GM06990 (cell line): Measurements from ENCODE around the gene OR2Y1.
"Not testable (repeated sequence)": the region's sequence is repeated elsewhere in the genome, so short reads cannot be mapped to it uniquely, and the experiment has no call there.

Experiments used
- DNase-seq: peaks from one replicate; pipeline ENCODE4 v3.0.0-alpha.2; 2011; ENCODE audit not compliant: insufficient read length; ENCODE audit errors: extremely low read depth
- H3K27me3 ChIP-seq: replicated peaks from 2 replicates; pipeline ENCODE4 v1.6.0; 2011; ENCODE audit warnings: low read length; ENCODE audit not compliant: control insufficient read depth, insufficient read depth
- H3K36me3 ChIP-seq: 2 replicates; pipeline ENCODE4 v1.5.1; 2011; ENCODE audit warnings: low read length; ENCODE audit not compliant: control insufficient read depth, insufficient read depth
- H3K4me3 ChIP-seq: replicated peaks from 2 replicates; pipeline ENCODE4 v1.5.1; 2011; ENCODE audit warnings: low read depth, mild to moderate bottlenecking, control low read depth, low read length
- TF ChIP-seq, protein P1 (sequence below): IDR thresholded peaks from 2 replicates; pipeline ENCODE4 v1.5.1; 2011; ENCODE audit warnings: low read length, control low read depth, mild to moderate bottlenecking, inconsistent platforms; ENCODE audit not compliant: insufficient read depth, poor library complexity, severe bottlenecking

The OR2Y1 gene

DNA sequence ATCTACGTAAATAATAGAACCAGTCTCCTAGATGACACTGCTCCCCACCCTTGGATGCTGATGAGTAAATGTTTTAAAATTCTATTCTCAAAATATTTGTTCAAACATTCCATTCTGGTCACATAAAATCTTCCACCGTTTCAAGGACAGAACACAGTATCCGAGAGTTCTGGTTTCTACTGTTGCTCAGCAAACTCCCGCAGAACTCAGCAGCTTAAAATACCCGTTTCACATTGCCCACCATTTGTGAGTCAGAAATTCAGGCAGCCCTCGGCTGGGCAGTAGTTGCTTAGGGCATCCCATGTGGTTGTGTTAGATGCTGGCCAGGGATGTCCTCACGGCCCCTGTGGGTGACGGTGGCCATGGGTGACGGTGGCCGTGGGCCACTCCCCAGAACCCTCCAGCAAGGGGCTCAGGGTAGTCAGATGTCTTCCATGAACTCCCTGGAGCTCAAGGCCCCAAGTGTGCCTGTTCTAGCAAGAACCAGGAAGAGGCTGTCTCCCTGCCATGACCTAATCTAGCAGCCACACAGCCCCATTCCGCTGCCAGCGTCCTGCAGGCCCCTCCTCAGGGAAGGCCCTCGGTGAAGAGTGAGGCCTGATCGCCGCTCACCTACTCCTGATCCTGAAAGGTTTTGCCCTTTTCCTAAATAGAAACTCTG is 45.4 kb upstream of the OR2Y1 start:
- TF ChIP-seq, protein P1, sequence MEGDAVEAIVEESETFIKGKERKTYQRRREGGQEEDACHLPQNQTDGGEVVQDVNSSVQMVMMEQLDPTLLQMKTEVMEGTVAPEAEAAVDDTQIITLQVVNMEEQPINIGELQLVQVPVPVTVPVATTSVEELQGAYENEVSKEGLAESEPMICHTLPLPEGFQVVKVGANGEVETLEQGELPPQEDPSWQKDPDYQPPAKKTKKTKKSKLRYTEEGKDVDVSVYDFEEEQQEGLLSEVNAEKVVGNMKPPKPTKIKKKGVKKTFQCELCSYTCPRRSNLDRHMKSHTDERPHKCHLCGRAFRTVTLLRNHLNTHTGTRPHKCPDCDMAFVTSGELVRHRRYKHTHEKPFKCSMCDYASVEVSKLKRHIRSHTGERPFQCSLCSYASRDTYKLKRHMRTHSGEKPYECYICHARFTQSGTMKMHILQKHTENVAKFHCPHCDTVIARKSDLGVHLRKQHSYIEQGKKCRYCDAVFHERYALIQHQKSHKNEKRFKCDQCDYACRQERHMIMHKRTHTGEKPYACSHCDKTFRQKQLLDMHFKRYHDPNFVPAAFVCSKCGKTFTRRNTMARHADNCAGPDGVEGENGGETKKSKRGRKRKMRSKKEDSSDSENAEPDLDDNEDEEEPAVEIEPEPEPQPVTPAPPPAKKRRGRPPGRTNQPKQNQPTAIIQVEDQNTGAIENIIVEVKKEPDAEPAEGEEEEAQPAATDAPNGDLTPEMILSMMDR = no peak
- Histone ChIP-seq H3K36me3 (peaks cover 7% of the 10 kb centered on the region), H3K27me3 (no peaks in the 10 kb centered on the region), H3K4me3 (no peak overlapping the region)
- no peak for DNase-seq

DNA sequence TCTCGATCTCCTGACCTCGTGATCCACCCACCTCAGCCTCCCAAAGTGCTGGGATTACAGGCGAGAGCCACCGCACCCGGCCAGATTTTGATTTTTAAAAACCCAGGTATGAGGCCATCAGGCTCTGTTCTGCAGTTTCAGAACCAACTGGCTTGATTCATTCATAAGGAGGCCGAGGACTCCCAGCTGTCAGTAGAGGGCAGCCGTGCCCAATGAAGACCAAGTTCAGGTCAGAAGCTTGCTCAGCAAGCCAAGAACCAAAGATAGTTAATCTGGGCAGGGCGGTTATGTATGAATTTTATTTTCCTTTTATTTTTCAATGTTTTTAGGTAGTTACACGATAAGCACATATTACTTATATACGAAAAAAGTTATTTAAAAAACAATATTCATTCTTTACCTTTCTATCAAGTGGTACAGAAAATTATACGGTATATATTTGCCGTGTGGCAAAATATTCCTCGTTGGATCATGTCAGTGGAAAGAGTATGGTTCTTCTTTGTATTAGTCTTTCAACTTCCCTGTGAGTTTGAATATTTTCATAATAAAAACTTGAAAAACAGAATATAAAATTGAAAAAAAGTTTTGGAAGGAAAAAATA is 44.7 kb upstream of the OR2Y1 start:
- DNase-seq = no peak
- Histone ChIP-seq H3K4me3 (no peak overlapping the region), H3K36me3 (peaks cover 3% of the 10 kb centered on the region), H3K27me3 (no peaks in the 10 kb centered on the region)
- TF ChIP-seq, protein P1 = peak; percentile 77

DNA sequence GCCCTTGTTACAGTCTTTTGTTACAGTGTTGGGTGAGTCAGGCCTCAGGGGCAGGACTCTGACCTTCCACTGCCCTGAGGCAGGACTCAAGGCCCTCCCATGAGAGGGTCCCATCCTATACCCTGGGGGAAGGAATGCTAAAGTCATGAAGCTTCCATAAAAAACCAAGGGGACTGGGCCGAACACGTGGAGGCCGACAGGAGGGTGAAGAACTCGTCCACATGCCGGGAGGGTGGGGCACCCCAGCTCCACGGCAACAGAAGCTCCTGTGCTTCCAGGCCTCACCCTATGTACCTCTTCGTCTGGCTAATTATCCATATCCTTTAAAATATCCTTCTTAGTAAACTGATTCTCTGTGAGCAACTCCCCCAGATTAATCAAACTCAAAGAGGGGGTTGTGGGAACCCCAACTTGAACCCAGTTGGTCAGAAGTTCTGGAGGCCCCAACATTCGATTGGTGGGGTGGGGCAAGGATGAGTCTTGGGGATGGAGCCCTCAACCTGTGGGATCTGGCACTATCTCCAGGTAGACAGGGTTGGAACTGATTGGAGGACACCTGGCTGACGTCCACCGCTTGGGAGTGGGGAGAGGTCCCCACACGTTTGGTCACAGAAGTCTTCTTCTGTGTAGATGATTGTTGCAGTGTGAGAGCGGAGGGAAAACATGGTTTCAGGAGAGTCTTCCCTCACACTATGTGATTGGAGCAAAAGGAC is 43.6 kb upstream of the OR2Y1 start:
- Histone ChIP-seq H3K4me3 (no peak overlapping the region), H3K27me3 (no peaks in the 10 kb centered on the region), H3K36me3 (peaks cover 3% of the 10 kb centered on the region)
- no peak for DNase-seq
- TF ChIP-seq, protein P1 = no peak

DNA sequence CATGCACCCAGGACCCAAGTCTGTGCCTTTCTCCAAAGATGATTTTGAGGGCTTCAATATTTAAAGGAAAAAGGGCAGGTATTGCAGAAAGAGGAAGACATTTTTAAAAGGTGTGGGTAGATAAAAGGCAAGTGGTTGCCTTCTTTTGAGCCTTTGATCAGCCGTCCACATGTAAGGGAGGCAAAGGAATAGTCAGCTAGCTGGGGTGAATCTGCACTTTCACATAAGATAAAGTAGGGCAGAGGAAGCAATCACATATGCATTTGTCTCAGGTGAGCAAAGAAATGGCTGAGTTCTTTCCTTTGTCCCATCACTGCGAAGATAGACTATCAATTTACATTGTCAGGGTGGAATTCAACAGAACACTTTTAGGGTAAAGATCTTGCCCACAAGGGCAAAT is 42.9 kb upstream of the OR2Y1 start:
- TF ChIP-seq, protein P1 = no peak
- DNase-seq = no peak
- H3K36me3 ChIP-seq = no peaks in the 10 kb centered on the region
- no peak overlapping the region for H3K4me3 ChIP-seq
- no peaks in the 10 kb centered on the region for H3K27me3 ChIP-seq

DNA sequence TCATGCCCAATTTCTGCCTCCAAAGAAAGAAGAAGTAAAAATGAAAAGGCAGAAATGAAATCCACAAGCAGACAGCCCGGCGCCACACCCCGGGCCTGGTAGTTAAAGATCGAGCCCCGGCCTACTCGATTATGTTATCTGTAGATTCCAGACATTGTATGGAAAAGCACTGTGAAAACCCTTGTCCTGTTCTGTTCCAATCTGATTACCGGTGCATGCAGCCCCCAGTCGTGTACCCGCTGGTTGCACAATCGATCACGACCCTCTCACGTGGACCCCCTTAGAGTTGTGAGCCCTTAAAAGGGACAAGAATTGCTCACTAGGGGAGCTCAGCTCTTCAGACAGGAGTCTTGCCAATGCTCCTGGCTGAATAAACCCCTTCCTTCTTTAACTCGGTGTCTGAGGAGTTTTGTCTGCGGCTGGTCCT is 42.1 kb upstream of the OR2Y1 start:
- not testable (repeated sequence) for H3K36me3 ChIP-seq, H3K27me3 ChIP-seq, DNase-seq, H3K4me3 ChIP-seq

DNA sequence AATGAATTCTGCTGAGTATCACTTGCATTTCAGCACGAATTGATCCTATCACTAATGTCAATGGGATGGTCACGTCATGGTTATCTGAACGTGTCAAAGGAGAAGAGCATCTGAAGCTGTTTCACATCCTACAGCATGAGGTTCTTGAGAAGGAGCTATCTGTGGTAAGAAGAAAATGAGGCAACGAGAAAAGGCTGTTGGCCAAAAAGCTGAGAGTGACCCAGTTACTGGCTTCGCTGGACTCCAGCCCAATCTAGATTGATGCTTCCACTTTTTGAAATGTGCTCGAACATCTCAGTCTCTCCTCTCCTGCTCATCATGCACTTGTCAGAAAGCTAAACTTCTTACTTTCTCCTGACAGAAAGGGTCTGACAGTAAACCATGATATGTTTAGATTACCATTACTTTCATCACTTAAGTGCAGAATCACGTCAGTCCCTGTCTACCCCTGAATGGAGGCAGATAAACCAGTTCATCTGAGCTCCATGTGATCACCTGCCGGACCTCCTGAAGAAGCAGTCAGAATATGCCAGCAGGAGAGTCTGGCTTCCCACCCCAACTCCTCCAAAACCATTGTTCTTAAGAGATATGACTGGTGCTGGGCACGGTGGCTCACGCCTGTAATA is 40.2 kb upstream of the OR2Y1 start:
- H3K27me3 ChIP-seq = no peaks in the 10 kb centered on the region; the same call in 1 of the 2 replicates
- DNase-seq = no peak

More for the DNA sequence above, 40.2 kb upstream of the OR2Y1 start:
- H3K36me3 ChIP-seq = no peaks in the 10 kb centered on the region
- H3K4me3 ChIP-seq = no peak overlapping the region
- TF ChIP-seq, protein P1 = no peak
